Measurements from ENCODE around the gene CCDC110. TPM values are rescaled to one million over a fixed set of nuclear protein-coding genes. Genes with fewer than 3 reads are reported as not detected.

Gene CCDC110
- polyA plus RNA-seq, 1 donor (not counting 4 experiments of a cell fraction or from before 2014, with no cell fraction given): not detected

DNA sequence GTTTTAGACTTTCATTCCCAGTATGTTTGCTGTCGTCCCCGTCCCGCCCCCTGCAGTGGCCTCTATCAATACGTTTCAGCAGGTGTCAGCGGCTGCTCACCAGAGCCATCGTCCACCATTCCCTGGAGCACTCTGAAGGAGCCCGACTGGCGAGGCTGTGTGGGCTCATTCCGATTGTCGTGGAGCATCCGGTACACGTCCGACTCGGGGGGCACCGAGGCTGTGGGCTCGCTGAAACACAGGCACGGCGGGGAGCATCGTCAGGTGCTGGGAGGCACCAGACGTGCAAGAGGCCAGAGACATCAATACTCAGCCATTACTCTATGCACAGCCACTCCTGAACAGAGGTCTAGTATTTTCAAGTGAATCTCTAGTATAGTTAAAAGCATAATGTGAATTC is 34.9 kb upstream of the CCDC110 start:
- Histone ChIP-seq H3K9me1 (ENCODE audit: control insufficient read depth, extremely low read depth, insufficient read depth, low read length) (no peaks in the 10 kb centered on the region), H3K27me3 (ENCODE audit: control insufficient read depth, extremely low read depth, insufficient read depth, low read length) (no peaks in the 10 kb centered on the region), H3K9me3 (ENCODE audit: control insufficient read depth, low read depth, low read length) (no peaks in the 10 kb centered on the region), H3K4me2 (ENCODE audit: control insufficient read depth, extremely low read depth, insufficient read depth, low read depth, low read length) (no peak overlapping the region), H3K79me2 (ENCODE audit: control insufficient read depth, insufficient read depth, low read length) (no peaks in the 10 kb centered on the region), H2AFZ (ENCODE audit: control insufficient read depth, low read length) (no peak overlapping the region), H3K27ac (ENCODE audit: control insufficient read depth, insufficient read depth, low read length) (no peak overlapping the region), H3K4me1 (ENCODE audit: control insufficient read depth, extremely low read depth, insufficient read depth, low read length) (peaks cover 9% of the 10 kb centered on the region), H3K4me3 (ENCODE audit: control insufficient read depth in 2 of 3, extremely low read depth in 1 of 3, insufficient read depth in 2 of 3, low read depth in 1 of 3, low read length in 3 of 3) (no peak overlapping the region), H3K36me3 (ENCODE audit: control insufficient read depth in 2 of 2, extremely low read depth in 1 of 2, insufficient read depth in 2 of 2, low read length in 2 of 2) (no peaks in the 10 kb centered on the region), H4K20me1 (ENCODE audit: control insufficient read depth, extremely low read depth, insufficient read depth, low read length) (no peaks in the 10 kb centered on the region), H3K9ac (ENCODE audit: control insufficient read depth, extremely low read depth, insufficient read depth, low read length) (no peak overlapping the region)
- DNase-seq (ENCODE audit: low read depth, low spot score) (no peak), FAIRE-seq (no peak)
- dilution Hi-C loops (cut with MboI; ENCODE audit: extremely low pct_ligation_motif_present, low sequenced_read_pairs): no loop called here
- TF ChIP-seq EZH2 (IDR thresholded peaks at IDR 0.05; ENCODE audit: low read length): no peak
- TF ChIP-seq, protein P1, sequence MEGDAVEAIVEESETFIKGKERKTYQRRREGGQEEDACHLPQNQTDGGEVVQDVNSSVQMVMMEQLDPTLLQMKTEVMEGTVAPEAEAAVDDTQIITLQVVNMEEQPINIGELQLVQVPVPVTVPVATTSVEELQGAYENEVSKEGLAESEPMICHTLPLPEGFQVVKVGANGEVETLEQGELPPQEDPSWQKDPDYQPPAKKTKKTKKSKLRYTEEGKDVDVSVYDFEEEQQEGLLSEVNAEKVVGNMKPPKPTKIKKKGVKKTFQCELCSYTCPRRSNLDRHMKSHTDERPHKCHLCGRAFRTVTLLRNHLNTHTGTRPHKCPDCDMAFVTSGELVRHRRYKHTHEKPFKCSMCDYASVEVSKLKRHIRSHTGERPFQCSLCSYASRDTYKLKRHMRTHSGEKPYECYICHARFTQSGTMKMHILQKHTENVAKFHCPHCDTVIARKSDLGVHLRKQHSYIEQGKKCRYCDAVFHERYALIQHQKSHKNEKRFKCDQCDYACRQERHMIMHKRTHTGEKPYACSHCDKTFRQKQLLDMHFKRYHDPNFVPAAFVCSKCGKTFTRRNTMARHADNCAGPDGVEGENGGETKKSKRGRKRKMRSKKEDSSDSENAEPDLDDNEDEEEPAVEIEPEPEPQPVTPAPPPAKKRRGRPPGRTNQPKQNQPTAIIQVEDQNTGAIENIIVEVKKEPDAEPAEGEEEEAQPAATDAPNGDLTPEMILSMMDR (optimal IDR thresholded peaks at IDR 0.05 in 1 of 3, IDR thresholded peaks at IDR 0.05 in 1 of 3, conservative IDR thresholded peaks at IDR 0.05 in 1 of 3; ENCODE audit: extremely low read depth in 1 of 3, insufficient read depth in 2 of 3, low read length in 3 of 3): no peak

DNA sequence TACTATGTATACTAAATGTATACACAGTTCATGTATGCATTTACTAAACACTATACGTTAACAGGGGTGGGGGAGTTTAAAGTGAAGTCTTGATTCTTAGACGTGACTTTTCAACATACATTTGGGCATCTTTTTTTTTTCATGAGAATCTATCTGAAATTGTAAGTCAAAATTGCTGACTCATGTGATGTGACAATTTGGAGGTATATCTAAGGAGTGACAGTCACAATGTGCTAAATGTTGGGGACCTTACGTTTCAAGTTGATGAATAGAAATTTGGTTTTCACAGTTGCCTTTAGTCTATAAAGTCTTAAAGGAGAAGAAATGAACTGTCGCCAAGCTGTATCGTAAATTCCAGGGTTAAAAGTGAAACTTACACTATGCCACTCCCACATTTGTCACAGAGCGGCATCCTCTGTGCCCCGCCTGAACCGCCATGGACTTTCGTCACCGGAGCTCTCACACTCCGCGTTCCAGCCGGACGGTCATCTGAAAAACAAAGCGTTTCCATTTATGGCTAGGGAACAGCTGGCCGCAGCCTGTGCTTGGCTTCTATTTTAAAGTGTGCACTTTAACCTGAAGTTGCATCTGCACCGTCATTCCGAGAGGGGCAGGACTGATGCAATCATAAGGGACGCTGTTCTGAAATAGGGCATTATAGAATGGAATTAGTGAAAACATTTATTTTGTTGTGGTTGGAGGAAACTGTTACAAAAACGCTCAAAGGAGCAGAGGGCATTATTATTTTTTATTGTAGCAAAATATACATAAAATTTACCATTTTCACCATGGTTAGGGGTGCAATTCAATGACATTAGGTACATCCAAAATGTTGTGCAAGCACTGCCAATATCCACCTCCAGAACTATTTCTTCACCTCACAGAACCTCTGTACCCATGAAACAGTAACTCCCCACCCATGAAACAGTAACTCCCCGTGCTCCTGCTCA is 32.8 kb upstream of the CCDC110 start:
- TF ChIP-seq EZH2 (IDR thresholded peaks at IDR 0.05; ENCODE audit: low read length): no peak
- TF ChIP-seq, protein P1 (optimal IDR thresholded peaks at IDR 0.05 in 1 of 3, IDR thresholded peaks at IDR 0.05 in 1 of 3, conservative IDR thresholded peaks at IDR 0.05 in 1 of 3; ENCODE audit: extremely low read depth in 1 of 3, insufficient read depth in 2 of 3, low read length in 3 of 3): no peak
- H3K4me2 ChIP-seq (ENCODE audit: control insufficient read depth, extremely low read depth, insufficient read depth, low read depth, low read length): no peak overlapping the region
- no peak for FAIRE-seq
- dilution Hi-C loops (cut with MboI; ENCODE audit: extremely low pct_ligation_motif_present, low sequenced_read_pairs): no loop called here
- H3K9me3 ChIP-seq (ENCODE audit: control insufficient read depth, low read depth, low read length): no peaks in the 10 kb centered on the region
- no peaks in the 10 kb centered on the region for H3K27me3 ChIP-seq (ENCODE audit: control insufficient read depth, extremely low read depth, insufficient read depth, low read length)
- peaks cover 9% of the 10 kb centered on the region for H3K4me1 ChIP-seq (ENCODE audit: control insufficient read depth, extremely low read depth, insufficient read depth, low read length)
- H3K9ac ChIP-seq (ENCODE audit: control insufficient read depth, extremely low read depth, insufficient read depth, low read length): no peak overlapping the region
- no peaks in the 10 kb centered on the region for H3K79me2 ChIP-seq (ENCODE audit: control insufficient read depth, insufficient read depth, low read length)
- no peak overlapping the region for H3K4me3 ChIP-seq (ENCODE audit: control insufficient read depth in 2 of 3, extremely low read depth in 1 of 3, insufficient read depth in 2 of 3, low read depth in 1 of 3, low read length in 3 of 3)
- H2AFZ ChIP-seq (ENCODE audit: control insufficient read depth, low read length): no peak overlapping the region
- no peaks in the 10 kb centered on the region for H3K36me3 ChIP-seq (ENCODE audit: control insufficient read depth in 2 of 2, extremely low read depth in 1 of 2, insufficient read depth in 2 of 2, low read length in 2 of 2)
- H3K27ac ChIP-seq (ENCODE audit: control insufficient read depth, insufficient read depth, low read length): no peak overlapping the region
- H3K9me1 ChIP-seq (ENCODE audit: control insufficient read depth, extremely low read depth, insufficient read depth, low read length): no peaks in the 10 kb centered on the region
- DNase-seq (ENCODE audit: low read depth, low spot score): no peak
- no peaks in the 10 kb centered on the region for H4K20me1 ChIP-seq (ENCODE audit: control insufficient read depth, extremely low read depth, insufficient read depth, low read length)
